MM.1S (cell line): Measurements from ENCODE around the gene BRIP1.

Experiments used
- DNase-seq: peaks from one replicate; pipeline ENCODE4 v3.0.0-alpha.2; 2015
- H2AFZ ChIP-seq: fragments of 300-600 bp; sonication (generic); 2 replicates; pipeline ENCODE4 v1.6.0; 2016; ENCODE audit warnings: antibody characterized with exemption, low read length
- H3F3A ChIP-seq: fragments of 300-600 bp; sonication (generic); 2 replicates; pipeline ENCODE4 v1.6.1; 2016; ENCODE audit warnings: mild to moderate bottlenecking, antibody characterized with exemption, low read length, moderate library complexity, mixed read lengths; ENCODE audit not compliant: insufficient read depth
- H3K27ac ChIP-seq: fragments of 300-600 bp; sonication (generic); 2 replicates; pipeline ENCODE4 v1.5.1; 2016; ENCODE audit warnings: mild to moderate bottlenecking, low read length
- H3K27me3 ChIP-seq: fragments of 300-600 bp; sonication (generic); replicated peaks from 2 replicates; pipeline ENCODE4 v1.6.0; 2016; ENCODE audit warnings: low read length; ENCODE audit not compliant: insufficient read depth
- H3K36me3 ChIP-seq: fragments of 300-600 bp; sonication (generic); replicated peaks from 2 replicates; pipeline ENCODE4 v1.6.1; 2016; ENCODE audit warnings: mild to moderate bottlenecking, low read length, mixed read lengths; ENCODE audit not compliant: insufficient read depth
- H3K4me1 ChIP-seq: fragments of 300-600 bp; sonication (generic); 2 replicates; pipeline ENCODE4 v1.6.1; 2016; ENCODE audit warnings: low read length, mixed read lengths
- H3K4me2 ChIP-seq: fragments of 300-600 bp; sonication (generic); 2 replicates; pipeline ENCODE4 v1.6.0; 2016; ENCODE audit warnings: low read depth, low read length
- H3K4me3 ChIP-seq: fragments of 300-600 bp; sonication (generic); 2 replicates; pipeline ENCODE4 v1.5.1; 2016; ENCODE audit warnings: low read length, mixed read lengths
- H3K79me2 ChIP-seq: fragments of 300-600 bp; sonication (generic); 2 replicates; pipeline ENCODE4 v1.6.1; 2016; ENCODE audit warnings: mixed run types, low read length, mixed read lengths
- H3K9ac ChIP-seq: fragments of 300-600 bp; sonication (generic); 2 replicates; pipeline ENCODE4 v1.6.1; 2016; ENCODE audit warnings: low read length, mixed read lengths
- H3K9me2 ChIP-seq: fragments of 300-600 bp; sonication (generic); replicated peaks from 2 replicates; pipeline ENCODE4 v1.6.1; 2016; ENCODE audit warnings: mild to moderate bottlenecking, low read length, mixed read lengths; ENCODE audit not compliant: insufficient read depth
- H3K9me3 ChIP-seq: fragments of 300-600 bp; sonication (generic); replicated peaks from 2 replicates; pipeline ENCODE4 v1.6.1; 2016; ENCODE audit warnings: mild to moderate bottlenecking, low read length, mixed read lengths; ENCODE audit not compliant: insufficient read depth
- H4K20me1 ChIP-seq: fragments of 300-600 bp; sonication (generic); 2 replicates; pipeline ENCODE4 v1.6.1; 2016; ENCODE audit warnings: mild to moderate bottlenecking, low read length, moderate library complexity, mixed read lengths; ENCODE audit not compliant: insufficient read depth
- CTCF ChIP-seq: fragments of 300-600 bp; sonication (generic); IDR thresholded peaks from 2 replicates; pipeline ENCODE4 v1.5.1; 2016; ENCODE audit warnings: antibody characterized with exemption, low read length, mixed read lengths
- EZH2 ChIP-seq: fragments of 300-600 bp; sonication (generic); optimal IDR thresholded peaks from 2 replicates; pipeline ENCODE3; 2017; ENCODE audit warnings: low read depth, mild to moderate bottlenecking, antibody characterized with exemption, low read length, mixed read lengths
- EZH2phosphoT487 ChIP-seq: fragments of 300-600 bp; sonication (generic); IDR thresholded peaks from 2 replicates; pipeline ENCODE4 v1.6.1; 2018; ENCODE audit warnings: antibody characterized with exemption, low read length

BRIP1 gene

GRCh38 chr17:61724777-61725176 is 138.6 kb downstream of the BRIP1 start:
- H3K36me3 ChIP-seq: no peaks in the 10 kb centered on the region
- TF ChIP-seq EZH2phosphoT487: no peak
- no peak for TF ChIP-seq CTCF
- TF ChIP-seq EZH2: no peak
- H3K4me1 ChIP-seq: no peaks in the 10 kb centered on the region
- DNase-seq: no peak
- no peak overlapping the region for H3K9ac ChIP-seq
- no peak overlapping the region for H3K27ac ChIP-seq
- H3K9me2 ChIP-seq: no peaks in the 10 kb centered on the region
- no peaks in the 10 kb centered on the region for H3K27me3 ChIP-seq
- H2AFZ ChIP-seq: no peak overlapping the region
- H4K20me1 ChIP-seq: no peaks in the 10 kb centered on the region
- H3K9me3 ChIP-seq: no peaks in the 10 kb centered on the region
- H3K79me2 ChIP-seq: no peaks in the 10 kb centered on the region
- H3K4me2 ChIP-seq: no peak overlapping the region
- no peaks in the 10 kb centered on the region for H3F3A ChIP-seq
- no peak overlapping the region for H3K4me3 ChIP-seq

- no peaks in the 10 kb centered on the region for H3K4me1 ChIP-seq
- no peaks in the 10 kb centered on the region for H3K36me3 ChIP-seq
- H3K9me2 ChIP-seq: no peaks in the 10 kb centered on the region
- no peak for TF ChIP-seq EZH2
- TF ChIP-seq CTCF: no peak
- TF ChIP-seq EZH2phosphoT487: no peak
- H2AFZ ChIP-seq: no peak overlapping the region
- no peaks in the 10 kb centered on the region for H3F3A ChIP-seq
- H3K9me3 ChIP-seq: no peaks in the 10 kb centered on the region
- H3K4me3 ChIP-seq: no peak overlapping the region
- H3K27ac ChIP-seq: no peak overlapping the region
- H3K79me2 ChIP-seq: no peaks in the 10 kb centered on the region
- no peak for DNase-seq
- no peak overlapping the region for H3K9ac ChIP-seq
- H3K4me2 ChIP-seq: no peak overlapping the region
- no peaks in the 10 kb centered on the region for H4K20me1 ChIP-seq
- no peaks in the 10 kb centered on the region for H3K27me3 ChIP-seq
Observed at GRCh38 chr17:61723914-61724313, 139.4 kb downstream of the BRIP1 start.

- Histone ChIP-seq H3K27ac (no peak overlapping the region), H3F3A (no peaks in the 10 kb centered on the region), H3K9ac (no peak overlapping the region), H3K4me3 (no peak overlapping the region), H3K9me2 (no peaks in the 10 kb centered on the region), H3K4me2 (no peak overlapping the region), H3K79me2 (no peaks in the 10 kb centered on the region), H2AFZ (no peak overlapping the region), H4K20me1 (no peaks in the 10 kb centered on the region), H3K27me3 (no peaks in the 10 kb centered on the region), H3K36me3 (no peaks in the 10 kb centered on the region), H3K9me3 (no peaks in the 10 kb centered on the region), H3K4me1 (no peaks in the 10 kb centered on the region)
- no peak for DNase-seq
- TF ChIP-seq EZH2phosphoT487: no peak
- TF ChIP-seq EZH2: no peak
- TF ChIP-seq CTCF: no peak
Observed at GRCh38 chr17:61723183-61723582, 140.1 kb downstream of the BRIP1 start.
